C4-2B (cell line): ENCODE data around the gene CSNK2A3.

Source experiments
- H3K27ac ChIP-seq: fragments of 450-650 bp; 2 replicates; pipeline ENCODE4 v1.5.1; 2017
- ZFX ChIP-seq: fragments of 450-650 bp; IDR thresholded peaks from 2 replicates; pipeline ENCODE4 v1.6.1; 2017
- TF ChIP-seq, protein P1 (sequence below): fragments of 450-650 bp; conservative IDR thresholded peaks from 2 replicates; pipeline ENCODE4 v1.5.1; 2017; ENCODE audit warnings: mild to moderate bottlenecking

Gene CSNK2A3

DNA sequence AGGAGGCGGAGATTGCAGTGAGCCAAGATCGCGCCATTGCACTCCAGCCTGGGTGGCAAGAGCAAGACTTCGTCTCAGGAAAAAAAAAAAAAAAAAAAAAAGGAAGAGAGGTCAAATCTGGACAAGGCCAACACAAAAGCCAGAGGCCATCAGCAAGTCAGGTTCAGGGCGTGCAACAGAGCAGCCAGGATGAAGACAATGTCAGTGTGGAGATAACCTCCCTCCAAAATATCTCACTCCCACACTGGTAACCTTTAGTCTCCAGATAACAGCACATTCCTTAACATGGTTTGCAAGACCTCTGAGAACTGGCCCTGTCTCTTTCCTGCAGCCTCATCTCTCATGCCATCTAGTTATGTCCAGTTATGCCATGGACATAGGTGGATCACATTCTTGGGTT is 4.7 kb downstream of the CSNK2A3 start:
- TF ChIP-seq, protein P1, sequence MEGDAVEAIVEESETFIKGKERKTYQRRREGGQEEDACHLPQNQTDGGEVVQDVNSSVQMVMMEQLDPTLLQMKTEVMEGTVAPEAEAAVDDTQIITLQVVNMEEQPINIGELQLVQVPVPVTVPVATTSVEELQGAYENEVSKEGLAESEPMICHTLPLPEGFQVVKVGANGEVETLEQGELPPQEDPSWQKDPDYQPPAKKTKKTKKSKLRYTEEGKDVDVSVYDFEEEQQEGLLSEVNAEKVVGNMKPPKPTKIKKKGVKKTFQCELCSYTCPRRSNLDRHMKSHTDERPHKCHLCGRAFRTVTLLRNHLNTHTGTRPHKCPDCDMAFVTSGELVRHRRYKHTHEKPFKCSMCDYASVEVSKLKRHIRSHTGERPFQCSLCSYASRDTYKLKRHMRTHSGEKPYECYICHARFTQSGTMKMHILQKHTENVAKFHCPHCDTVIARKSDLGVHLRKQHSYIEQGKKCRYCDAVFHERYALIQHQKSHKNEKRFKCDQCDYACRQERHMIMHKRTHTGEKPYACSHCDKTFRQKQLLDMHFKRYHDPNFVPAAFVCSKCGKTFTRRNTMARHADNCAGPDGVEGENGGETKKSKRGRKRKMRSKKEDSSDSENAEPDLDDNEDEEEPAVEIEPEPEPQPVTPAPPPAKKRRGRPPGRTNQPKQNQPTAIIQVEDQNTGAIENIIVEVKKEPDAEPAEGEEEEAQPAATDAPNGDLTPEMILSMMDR, result no peak
- no peak for TF ChIP-seq ZFX
- no peak overlapping the region for H3K27ac ChIP-seq

DNA sequence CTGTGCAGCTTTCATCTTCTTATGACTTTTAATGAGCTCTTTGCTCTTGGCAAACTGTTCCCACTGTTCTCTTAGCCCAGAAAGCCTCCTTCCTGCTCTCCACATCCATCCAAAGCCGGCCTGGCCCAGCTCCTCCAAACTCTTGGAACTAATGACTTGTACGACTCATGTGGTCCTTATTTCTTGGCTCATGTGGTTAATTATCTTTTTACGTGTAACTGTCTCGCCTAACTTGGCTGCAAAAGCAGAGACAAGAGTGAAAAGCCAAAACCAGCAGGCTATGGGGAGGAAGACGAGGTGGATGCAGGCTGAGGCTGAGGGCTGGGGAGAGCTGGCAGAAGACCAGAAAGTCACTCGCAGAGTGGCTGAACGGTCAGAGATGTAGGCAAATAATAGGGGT is 5.5 kb downstream of the CSNK2A3 start:
- H3K27ac ChIP-seq, result no peak overlapping the region
- TF ChIP-seq, protein P1, result no peak
- TF ChIP-seq ZFX, result no peak

DNA sequence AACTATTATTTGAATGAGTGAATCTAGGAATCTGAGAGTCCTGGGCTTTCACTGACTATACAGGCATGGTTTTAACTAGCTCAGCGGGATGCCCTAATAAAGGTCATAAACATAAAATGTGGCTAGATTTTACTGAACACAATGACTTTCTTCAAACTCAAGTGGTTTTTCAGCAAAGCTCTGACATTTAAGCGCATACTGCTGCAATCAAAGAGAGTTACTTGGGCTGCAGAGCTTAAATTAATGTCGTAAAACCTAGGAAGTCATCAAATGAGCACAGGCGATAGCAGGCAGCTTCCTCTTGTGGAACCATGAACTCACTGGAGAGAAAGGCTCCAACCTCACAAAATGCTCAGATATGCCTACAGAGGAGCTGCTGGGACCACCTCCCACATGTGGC is 6.7 kb downstream of the CSNK2A3 start:
- TF ChIP-seq ZFX, result no peak
- TF ChIP-seq, protein P1, result no peak

DNA sequence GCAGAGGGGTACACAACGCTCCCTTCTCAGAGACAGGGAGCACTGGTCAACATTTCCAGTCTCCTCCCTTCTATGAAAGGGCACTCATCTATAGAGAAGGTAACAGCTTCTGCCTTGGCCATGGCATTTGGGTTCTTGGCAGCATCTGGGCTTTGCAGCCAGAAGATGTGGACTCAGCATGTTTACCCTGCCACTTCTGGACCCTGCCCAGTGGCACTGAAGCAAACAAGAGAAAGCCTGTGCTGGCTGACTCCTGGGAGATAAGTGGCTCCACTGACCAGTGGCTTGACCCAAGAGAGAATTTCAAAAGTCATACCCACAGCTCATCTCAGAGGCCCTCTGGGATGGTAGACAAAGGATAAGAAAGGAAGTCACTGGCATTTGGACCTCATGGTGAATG is 8.0 kb downstream of the CSNK2A3 start:
- TF ChIP-seq ZFX, result no peak
- TF ChIP-seq, protein P1, result no peak
- H3K27ac ChIP-seq, result peak overlapping the region; percentile 17

More for the DNA sequence above, 6.7 kb downstream of the CSNK2A3 start:
- H3K27ac ChIP-seq, result no peak overlapping the region

DNA sequence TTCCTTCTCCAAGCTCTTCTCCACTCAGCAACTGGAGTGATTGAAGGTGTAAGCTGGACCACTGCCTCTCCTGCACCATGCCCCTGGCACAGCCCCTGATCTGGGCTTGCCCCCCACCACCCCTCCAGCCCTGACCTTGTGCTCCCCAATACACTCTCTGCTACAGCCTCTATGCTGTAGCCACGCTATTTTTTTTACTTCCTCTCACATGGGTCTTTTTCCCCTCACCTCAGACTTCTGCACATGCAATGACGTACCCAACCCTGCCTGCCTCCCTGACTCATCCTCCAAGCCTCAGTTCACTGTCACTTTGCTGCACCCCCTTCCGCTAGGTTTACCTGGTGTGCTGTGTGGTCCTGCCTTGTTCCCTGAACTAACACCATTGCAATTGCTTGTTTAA is 9.0 kb downstream of the CSNK2A3 start:
- no peak overlapping the region for H3K27ac ChIP-seq
- TF ChIP-seq, protein P1, result no peak
- TF ChIP-seq ZFX, result no peak

DNA sequence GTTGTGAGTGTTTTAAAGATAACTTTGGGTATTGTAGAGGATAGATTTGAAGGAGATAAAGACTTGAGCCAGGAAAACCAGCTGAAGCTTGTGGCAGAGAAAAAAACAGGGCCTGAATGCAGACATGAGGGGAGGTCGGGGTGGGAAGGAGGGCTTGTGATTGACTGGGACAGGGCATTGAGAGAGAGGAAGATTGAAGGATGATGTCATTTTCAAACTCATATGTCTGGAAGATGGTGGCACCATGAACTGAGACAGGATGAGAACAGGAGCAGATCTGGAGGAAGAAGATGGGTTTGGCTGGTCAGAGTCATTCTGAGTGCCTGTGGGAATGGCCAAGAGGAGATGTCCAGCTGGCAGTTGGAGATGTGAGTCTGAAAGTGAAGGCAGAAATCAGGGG is 14.7 kb downstream of the CSNK2A3 start:
- TF ChIP-seq, protein P1, result no peak
- no peak for TF ChIP-seq ZFX
- H3K27ac ChIP-seq, result no peak overlapping the region

DNA sequence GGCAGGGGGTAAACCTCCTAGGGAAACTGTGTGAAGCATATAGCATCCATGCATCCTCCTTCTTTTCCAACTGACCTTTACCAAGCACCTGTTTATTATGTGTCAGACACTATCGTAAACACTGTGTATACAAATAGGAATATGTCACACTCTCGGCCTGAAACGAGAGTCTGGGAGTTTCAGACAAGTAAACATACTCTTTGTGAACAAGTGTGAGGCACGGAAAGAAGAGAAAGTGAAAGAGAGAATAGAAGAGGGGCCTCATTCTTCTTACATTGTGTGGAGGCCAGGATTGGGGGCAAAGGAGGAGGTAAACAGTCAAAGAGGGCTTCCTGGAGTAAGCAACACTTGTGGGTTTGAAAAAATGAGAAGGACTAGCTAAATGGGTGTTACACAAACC is 16.4 kb downstream of the CSNK2A3 start:
- TF ChIP-seq, protein P1, result no peak
- no peak for TF ChIP-seq ZFX
- H3K27ac ChIP-seq, result no peak overlapping the region
